Hepatocyte (in vitro differentiated cells): Measurements from ENCODE around the gene ALG9.

Experiments
- EZH2 ChIP-seq: fragments of 200-600 bp; sonication (generic); IDR thresholded peaks from 2 replicates; pipeline ENCODE4 v1.6.1; 2016; ENCODE audit warnings: antibody characterized with exemption, mild to moderate bottlenecking, borderline replicate concordance
- EZH2phosphoT487 ChIP-seq: fragments of 200-600 bp; sonication (generic); IDR thresholded peaks from one replicate; pipeline ENCODE4 v1.6.1; 2018; ENCODE audit warnings: antibody characterized with exemption, mild to moderate bottlenecking, low read depth, moderate library complexity; ENCODE audit not compliant: unreplicated experiment, severe bottlenecking
- TF ChIP-seq, protein P1 (sequence below): fragments of 200-600 bp; sonication (generic); IDR thresholded peaks from 2 replicates; pipeline ENCODE4 v1.5.1; 2016; ENCODE audit warnings: antibody characterized with exemption, mild to moderate bottlenecking; ENCODE audit not compliant: poor library complexity

DNA sequence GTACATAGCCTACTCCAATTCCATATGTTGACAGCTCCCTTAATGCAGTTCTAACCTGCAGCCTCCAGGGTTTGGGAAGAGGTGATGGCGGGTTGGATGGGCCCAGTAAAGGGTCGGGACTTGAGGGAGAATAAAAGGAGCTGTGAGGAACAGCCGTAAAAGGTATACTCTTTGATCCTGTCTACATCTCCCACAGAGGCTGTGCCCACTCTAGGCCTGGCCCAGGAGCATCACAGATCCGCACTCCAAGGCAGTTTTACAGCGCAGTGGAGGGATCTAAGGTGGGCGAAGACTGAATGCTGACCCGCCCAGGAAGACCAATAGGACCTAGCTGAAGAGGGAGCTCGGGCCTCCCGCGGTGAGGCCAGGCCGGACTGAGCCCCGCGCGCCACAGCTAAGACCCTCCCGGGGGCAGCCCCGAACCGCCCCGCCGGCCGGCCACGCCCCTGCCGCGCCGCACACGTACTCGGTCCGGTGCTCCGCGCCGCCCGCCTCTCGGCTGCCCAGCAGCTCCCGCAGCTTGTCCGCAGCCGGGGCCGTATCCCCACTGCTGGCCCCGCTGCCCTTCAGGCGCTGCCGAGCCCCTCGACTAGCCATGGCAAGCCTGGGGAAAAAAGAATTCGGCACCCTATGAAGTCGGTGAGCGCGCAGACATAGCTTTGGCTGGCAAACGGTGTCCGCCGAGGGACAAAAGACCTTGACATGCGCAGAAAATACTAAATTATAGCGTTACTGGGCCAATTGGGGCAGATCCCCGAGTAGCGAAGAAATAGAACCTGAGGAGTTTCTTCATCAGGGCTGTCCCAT, at the start of gene ALG9:
- TF ChIP-seq EZH2phosphoT487 (no peak), EZH2 (no peak)
- TF ChIP-seq, protein P1, sequence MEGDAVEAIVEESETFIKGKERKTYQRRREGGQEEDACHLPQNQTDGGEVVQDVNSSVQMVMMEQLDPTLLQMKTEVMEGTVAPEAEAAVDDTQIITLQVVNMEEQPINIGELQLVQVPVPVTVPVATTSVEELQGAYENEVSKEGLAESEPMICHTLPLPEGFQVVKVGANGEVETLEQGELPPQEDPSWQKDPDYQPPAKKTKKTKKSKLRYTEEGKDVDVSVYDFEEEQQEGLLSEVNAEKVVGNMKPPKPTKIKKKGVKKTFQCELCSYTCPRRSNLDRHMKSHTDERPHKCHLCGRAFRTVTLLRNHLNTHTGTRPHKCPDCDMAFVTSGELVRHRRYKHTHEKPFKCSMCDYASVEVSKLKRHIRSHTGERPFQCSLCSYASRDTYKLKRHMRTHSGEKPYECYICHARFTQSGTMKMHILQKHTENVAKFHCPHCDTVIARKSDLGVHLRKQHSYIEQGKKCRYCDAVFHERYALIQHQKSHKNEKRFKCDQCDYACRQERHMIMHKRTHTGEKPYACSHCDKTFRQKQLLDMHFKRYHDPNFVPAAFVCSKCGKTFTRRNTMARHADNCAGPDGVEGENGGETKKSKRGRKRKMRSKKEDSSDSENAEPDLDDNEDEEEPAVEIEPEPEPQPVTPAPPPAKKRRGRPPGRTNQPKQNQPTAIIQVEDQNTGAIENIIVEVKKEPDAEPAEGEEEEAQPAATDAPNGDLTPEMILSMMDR, result peak; percentile 22
